NCI-H526 (cell line): Measurements from ENCODE around the gene CDC42BPB.

ENCODE experiments used
- DNase-seq, 2 experiments: peaks; one replicate each; lab custom pipeline; 2025; lab: John Stamatoyannopoulos, UW

The CDC42BPB gene

GRCh38 chr14:102965971-102966655 lies 91.2 kb downstream of the CDC42BPB start:
- DNase-seq: no peak

DNA sequence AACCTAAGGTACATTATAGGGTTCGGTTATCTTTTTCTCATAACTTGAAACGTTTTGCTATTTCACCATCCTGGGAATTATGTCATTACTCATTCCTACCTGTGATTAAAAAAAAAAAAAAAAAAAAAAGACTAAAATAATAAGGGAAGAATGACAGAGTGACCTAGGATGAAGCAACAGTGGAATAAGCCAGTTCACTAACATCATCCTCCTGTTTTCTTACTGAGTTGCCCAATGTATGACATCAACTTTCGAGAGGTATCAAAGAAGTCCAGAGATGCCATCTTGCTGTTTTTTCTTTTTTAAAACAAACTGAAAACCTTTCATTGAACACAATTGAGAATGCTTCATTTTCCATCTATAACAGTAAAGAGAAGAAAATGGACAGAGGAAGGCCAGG lies 92.1 kb downstream of the CDC42BPB start:
- no peak for DNase-seq

- DNase-seq: no peak
Measured at GRCh38 chr14:102964152-102964730, 93.1 kb downstream of the CDC42BPB start.

GRCh38 chr14:102962111-102962627 lies 95.2 kb downstream of the CDC42BPB start:
- DNase-seq: no peak

DNA sequence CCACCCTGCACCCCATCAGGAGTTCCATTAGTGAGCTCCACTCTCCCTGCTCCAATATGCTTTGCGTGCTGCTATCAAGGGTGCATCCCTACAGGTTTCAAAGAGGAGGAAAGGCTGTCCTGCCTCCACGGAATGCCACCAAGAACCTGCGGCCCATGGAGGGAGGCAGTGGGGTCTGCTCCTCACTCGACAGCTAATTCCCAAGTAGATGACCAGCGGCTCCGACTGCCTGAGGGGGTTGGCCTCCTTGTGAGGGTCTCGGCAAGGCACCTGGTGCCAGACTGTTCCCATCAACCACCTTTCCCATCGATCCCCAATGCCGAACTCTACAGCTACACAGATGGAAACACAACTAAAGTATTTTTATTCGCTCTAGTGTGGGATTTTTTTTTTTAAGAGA lies 98.9 kb downstream of the CDC42BPB start:
- no peak for DNase-seq

GRCh38 chr14:102957222-102957621 lies 100.1 kb downstream of the CDC42BPB start:
- no peak for DNase-seq

- DNase-seq: no peak
Measured at GRCh38 chr14:102955636-102956408, 101.5 kb downstream of the CDC42BPB start.

DNA sequence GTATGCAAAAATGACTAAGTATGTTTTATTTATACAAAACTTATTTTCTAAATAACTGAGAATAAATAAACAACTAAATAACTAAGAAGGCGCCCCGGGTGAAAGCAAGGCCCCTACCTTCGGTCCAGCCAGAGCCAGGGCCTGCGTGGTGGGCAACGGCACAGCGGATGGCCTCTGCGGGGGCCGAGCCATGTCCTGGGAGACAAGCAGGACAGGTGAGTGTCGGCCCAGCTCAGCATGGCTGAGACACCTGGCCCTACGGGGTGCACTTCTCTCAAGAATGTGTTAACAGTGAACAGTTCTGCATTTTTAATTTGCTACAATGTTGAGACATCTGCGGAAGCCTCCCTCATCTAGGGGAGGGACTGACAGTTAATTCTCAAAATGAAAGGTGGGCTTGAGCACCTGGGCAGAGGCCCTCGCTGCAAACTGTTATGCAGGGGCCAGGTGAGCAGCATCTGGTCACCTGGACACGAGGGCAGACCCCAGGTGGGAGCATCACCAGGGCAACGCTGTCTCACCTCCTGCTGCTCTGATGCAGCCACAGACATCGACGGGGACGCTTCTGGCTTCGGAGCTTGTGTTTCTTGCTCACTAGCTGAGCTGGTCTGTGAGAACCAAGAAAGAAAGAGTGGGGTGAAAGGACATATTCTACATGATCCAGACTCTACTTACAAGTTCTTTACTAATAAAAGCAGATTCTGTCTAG lies 103.1 kb downstream of the CDC42BPB start:
- no peak for DNase-seq

- DNase-seq: no peak
Measured at GRCh38 chr14:102953100-102953499, 104.2 kb downstream of the CDC42BPB start.

DNA sequence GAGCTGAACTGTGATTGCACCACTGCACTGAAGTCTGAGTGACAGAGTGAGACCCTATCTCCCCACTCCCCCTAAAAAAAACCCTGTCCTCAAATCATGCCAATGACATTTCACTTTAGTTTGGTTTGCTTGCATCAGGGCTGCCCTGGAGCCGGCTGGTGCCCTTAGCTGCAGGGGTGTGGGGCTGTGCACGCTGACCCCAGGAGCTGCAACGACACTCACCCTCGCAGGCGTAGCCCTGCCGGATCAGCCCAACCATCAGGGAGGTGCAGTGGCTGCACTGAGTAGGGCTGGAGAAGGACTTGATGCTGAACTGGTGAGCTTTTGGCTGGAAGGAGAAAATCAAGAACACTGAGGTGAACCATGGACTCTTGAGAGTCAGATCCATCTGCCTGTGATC lies 105.1 kb downstream of the CDC42BPB start:
- DNase-seq: no peak

GRCh38 chr14:102951799-102952198 lies 105.5 kb downstream of the CDC42BPB start:
- no peak for DNase-seq

DNA sequence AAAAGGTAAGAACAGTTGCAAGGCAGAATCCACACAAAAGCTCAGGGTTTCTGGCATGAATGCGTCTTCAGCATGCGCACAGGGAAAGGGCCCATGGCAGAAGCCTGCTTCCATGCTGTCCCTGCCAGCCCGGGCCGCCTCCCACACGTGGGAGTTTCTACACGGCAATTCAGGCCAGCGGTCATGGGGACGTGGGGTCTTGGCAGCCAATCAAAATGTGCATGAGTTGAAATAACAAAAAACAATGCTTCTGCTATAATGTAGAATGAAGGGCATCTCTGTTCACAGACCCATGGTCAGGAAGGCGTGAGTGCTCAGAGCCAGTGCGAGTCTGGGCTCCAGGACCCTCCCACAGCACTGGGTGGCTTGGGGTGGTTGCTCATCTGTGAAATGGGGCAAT lies 106.3 kb downstream of the CDC42BPB start:
- no peak for DNase-seq

- DNase-seq: no peak
Measured at GRCh38 chr14:102949801-102950451, 107.4 kb downstream of the CDC42BPB start.

DNA sequence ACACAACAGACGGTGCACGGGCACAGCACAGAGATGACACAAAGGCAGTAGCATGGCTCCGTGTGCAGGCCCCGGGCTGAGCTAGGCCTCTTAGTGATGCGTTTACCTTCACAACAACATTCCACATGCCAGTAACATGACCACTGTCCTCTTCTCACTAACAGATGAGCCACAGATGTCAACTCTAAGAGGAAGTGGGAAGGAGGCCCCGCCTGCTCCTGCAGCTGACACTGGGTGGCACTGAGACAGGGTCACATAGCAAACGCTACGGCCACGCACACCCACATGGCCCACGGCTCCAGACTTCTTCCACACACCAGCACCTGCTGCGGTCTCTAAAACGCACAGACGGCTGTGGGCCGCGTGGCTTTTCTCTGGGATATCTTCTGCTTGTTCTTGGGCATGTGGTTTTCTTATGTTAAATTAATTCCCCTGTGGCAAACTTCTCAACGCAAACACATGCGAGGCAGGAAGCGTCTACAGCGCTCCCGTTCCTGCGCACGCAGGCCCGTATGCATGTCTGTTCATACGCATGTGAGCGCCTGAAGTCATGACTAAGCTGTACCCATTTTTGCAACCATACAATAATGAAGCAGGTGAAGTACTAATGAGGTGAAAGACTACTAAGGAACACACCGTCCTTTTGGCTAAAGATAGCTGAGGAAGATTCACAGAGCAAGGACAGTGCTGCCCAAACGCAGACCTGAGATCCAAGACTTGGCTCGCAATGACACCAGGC lies 108.1 kb downstream of the CDC42BPB start:
- no peak for DNase-seq

GRCh38 chr14:102948698-102949061 lies 108.7 kb downstream of the CDC42BPB start:
- DNase-seq: no peak

DNA sequence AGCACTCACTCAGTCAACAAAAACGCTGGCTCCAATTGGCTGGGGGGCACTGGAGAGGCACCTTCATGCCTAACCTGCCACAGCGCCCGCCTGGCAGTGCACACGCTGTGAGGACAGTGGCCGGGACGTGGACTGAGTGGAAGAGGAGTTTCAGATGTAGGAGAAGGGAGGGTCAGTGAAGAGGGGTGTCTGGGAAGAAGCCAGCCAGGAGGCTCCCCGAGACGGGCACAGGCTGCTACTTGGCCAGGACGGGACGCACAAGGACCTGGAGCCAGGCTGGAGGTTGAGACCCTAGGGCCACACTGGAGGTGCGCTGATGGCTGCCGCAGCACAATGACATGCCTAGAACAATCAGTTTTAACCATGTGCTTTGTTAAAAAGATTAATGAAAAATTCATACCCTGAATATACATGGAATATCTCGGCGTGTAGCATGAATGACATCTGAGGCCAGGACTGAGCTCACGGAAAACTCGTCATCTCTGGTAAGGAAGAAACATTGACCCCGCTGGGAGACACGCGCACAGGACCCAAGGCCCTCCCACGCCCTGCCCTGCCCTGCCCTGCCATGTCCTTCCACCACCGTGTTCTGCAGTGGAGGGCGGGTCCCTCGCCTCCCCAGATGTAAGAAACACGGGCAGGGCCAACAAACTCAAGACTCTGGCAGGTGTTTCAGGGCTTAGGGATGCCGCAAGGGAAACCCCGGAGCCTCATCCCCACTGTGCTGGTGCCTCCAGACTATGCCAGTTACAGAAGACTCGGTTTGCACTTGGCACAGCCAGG lies 109.8 kb downstream of the CDC42BPB start:
- no peak for DNase-seq

- DNase-seq: no peak
Measured at GRCh38 chr14:102945346-102946130, 111.8 kb downstream of the CDC42BPB start.

DNA sequence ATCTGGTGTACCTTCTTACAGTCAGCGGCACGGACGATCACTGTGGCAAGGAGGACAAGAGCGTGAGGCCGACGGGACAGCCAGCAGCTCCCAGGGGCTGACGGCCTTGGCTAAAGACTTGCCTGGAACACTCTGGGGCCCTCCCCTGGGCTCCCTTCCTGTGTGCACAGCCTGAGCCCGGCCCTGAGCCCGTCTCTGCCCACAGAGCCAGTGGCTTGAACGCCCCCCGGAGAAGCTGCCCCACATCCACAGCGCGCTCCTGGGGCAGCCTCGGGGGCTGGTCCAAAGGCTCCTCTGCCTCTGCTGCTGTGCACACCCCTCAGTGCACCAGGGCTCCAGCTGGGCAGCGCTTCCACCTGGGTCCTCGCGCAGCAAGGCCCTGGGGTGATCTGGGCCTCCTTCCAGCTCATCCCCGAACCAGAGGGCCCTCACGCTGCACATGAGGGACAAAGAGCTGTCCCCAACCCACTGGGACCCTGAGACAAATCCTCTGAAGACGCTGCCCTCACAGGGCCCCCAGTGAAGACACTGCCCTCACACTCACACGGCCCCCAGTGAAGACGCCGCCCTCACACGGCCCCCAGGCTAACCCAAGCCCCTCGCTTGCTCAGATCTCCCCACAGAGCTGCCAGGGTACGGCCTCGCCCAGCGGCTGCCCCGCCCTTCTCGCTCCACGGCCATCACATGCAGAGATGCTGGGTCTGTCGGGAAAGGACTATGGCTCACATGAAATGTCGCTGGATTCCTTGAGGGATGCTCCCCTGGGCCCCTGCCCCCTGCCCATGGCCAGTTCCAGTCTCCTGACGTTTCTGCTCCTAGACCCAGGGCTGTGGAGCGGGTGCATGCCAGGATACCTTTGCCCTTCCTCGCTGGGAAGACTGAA lies 112.7 kb downstream of the CDC42BPB start:
- no peak for DNase-seq

- no peak for DNase-seq
Measured at GRCh38 chr14:102943979-102944378, 113.4 kb downstream of the CDC42BPB start.
